ENCODE data around the gene C1orf167.

DNA sequence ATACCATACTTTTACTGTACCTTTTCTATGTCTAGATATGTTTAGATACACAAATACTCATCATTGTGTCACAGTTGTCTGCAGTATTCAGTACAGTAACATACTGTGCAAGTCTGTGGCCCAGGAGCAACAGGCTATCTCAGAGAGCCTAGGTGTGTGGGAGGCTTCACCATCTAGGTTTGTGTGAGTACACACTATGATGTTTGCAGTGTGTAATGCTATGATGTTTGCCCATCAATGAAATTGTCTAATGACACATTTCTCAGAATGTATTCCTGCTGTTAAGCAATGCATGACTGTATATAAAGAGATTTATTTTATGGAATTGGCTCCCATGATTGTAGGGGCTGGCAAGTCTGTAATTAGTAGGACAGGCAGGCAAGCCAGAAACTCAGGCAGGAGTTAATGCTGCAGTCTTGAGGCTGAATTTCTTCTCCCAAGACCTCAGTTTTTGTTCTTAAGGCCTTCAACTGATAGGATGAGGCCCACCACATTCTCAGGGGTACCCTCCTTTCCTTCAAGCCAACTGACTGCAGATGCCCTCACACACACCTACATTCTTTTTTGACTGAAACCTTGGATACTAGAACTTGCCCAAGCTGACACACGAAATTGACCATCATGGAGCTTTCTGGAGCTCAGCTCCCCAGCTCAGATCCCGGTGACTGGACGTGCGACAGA, 33.7 kb upstream of the C1orf167 start:
- TF ChIP-seq YY1 (IDR thresholded peaks at IDR 0.05; ENCODE audit: insufficient read depth, insufficient read length) (no peak), ZNF274 (IDR thresholded peaks at IDR 0.05; ENCODE audit: low read depth, low read length) (no peak)

Measured in NT2/D1 (cell line).